GM19463 (cell line): Measurements from ENCODE around the gene PLCE1.
A peak's percentile ranks its signal among the peaks of the same experiment; 100 is the strongest.

ENCODE experiments used
- ATAC-seq: cut with Tn5 transposase; IDR thresholded peaks from one replicate; pipeline ENCODE4 v1.9.1; 2021; ENCODE audit warnings: mild to moderate bottlenecking, moderate library complexity; ENCODE audit not compliant: unreplicated experiment

The PLCE1 gene

DNA sequence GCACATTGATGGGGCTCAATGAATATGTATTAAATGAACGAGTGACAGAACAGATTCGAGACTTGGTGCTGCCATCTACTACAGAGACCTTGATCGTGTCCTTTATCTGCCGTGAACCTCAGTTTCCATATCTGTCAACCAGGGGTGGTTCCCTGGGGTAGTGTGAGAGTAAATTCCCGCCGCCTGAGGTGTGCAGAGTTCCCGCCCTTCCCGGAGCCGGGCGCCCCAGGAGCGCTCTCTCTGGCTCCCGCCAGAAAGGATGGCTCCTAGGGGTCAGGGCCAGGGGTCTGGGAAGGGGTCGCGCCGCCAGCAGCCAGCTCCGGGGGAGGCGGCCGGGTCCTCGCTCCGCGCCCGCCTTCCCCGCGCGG is 333 bp upstream of the PLCE1 start:
- ATAC-seq: peak; percentile 13

DNA sequence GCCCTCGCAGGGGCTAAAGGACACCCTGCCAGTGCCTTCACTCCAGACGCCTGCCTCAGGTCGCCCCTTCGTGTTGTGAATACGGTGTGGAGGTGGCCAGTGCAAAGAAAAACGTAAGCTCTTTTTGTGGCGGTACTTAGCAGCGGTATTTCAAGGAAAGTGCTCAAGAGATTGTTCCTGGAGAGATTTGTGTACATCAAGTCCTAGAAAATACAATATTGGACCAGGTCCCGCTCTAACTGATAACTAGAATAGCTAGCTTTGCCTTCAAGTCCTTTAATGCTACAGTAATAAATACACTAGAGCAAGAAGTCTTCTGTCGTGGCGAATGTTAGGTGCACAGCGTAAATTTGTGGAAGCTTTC is 689 bp downstream of the PLCE1 start:
- no peak for ATAC-seq

DNA sequence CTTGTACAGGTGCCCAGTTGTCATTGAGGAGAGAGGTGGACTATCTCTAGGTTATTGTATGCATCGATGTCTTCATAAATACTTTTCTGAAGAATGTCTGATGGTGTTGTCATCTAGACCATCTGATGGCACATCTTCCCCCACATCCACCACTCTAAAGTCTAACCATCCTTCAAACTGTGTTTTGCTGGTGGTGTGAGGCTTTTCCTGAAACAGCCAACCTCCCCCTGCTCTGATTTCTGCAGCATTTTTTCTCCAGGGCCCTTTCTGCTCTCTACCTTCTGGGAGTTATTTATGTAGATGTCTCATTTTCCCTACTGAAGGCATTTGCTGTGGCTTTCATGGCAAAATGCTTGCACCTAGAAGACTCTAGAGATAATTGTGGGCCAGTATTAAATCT is 1.5 kb downstream of the PLCE1 start:
- no peak for ATAC-seq

DNA sequence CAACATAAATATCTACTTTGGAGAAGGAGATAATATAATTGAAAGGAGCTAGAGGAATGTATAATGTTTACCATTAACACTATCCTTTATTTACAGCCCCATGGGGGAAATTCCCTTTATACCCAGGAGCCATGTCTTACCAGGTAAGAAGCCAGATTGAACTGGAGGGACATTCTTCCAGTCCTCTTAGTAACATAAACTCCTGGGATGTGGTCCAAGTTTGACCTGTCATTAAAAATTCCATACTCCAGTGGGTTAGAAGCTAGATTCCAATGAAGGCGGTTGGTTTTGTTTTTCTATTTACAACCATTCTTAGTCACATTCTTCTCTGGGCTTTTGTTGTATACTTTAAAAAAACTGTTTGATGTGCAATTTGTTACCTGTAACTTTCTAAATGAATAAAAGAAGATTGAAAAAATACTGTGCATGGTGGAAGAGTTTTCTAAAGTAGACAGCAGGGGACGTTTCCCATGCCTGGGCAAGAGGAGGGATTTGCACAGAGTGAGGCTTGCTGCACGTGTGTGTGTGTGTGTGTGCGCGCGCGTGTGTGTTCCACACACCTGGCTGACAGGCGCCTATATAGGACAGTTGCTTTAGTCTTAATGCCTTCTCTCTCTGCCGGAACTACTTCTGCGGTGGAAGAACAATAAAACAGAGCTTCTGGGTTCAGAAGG is 2.0 kb downstream of the PLCE1 start:
- no peak for ATAC-seq

DNA sequence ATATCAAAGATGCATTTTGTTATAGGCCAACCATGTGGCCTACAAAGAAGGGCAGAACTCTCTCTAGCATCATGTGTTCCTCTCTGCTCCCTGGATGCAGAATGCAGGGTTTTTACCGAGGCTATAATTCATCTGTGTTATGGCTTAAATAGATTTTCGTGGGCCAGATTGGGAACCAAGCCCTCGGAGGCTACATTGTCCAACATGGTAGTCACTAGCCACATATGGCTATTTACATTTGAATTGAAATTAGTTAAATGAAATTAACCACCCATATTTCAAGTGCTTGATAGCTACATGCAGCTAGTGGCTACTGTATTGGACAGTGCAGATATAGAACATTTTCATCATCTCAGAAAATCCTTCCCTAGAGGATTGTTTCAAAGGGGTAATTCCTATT is 2.8 kb downstream of the PLCE1 start:
- no peak for ATAC-seq

DNA sequence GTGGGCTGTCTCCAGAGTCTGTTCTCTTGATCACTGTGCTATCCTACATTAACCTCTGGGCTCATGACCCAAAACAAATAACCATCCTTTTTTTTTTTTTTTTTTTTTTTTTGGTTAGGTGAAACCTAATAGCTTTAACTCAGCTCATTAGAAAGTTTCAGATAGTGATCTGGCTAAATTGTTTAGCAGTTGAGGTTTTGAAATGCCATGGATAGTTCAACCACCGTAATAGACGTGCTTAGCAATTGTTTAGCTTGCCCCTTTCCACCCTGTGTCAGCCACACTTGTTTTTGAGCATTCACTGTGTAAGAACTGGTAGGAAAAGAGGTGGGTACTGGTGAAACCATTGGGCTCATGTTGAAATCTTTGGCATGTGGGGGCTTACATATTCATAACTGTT is 3.8 kb downstream of the PLCE1 start:
- ATAC-seq: no peak

DNA sequence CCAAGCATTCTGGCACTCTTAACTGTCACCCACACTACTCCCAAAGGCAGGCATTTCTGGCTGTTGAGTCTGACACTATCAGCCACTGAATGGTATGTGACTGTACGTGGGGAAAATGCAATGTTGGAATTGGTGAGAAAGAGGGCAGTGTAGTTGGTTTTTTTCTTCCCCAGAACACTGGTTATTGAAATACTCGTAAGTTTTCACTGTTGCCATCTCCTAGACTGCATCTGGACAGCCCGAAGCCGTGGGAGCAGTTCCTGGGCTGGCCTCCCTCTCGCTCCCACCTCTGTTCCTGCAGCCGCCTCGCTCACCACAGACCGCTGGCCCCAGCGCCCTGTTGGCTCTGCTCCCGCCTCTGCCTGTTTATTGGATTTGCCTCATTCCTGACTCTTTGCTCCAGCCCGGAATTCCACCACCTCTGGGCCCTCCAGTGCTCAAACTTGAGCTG is 5.7 kb downstream of the PLCE1 start:
- ATAC-seq: no peak

DNA sequence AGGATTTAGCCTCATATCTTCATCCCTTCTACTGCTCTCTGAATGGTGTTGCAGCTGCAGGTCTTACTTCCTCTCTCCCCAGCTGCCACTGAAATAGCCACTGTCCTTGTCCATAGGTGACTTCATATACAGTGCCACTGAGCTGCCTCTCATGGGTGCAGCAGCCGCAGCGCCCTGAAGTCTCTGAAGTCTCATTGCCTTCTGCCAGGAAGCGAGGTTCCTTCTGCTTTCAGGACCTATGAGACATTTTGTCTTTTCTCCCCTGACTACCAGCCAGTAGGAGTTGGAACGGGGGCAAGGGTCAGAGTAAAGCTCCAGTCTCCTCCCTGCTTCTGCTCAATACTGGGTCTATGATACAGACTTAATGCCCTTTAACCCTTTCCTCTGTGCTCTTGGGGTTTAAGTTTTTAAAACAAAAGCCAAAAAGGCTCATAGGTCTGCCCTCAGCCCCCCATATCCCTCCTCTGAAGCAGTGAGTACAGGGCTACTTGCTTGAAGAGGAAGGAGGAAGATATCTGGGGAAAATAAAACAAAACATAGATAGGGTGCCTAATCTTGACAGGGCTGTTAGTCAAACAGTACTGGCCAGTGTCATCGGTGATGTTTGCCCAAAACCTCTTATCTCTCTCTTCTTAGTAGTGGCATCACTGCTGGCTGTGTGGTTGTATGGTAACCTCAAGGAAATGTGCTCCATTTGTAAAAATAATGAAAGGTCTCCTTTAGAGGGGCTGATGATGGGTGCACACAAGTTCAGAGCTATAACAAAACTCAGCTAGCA is 7.1 kb downstream of the PLCE1 start:
- ATAC-seq: no peak

DNA sequence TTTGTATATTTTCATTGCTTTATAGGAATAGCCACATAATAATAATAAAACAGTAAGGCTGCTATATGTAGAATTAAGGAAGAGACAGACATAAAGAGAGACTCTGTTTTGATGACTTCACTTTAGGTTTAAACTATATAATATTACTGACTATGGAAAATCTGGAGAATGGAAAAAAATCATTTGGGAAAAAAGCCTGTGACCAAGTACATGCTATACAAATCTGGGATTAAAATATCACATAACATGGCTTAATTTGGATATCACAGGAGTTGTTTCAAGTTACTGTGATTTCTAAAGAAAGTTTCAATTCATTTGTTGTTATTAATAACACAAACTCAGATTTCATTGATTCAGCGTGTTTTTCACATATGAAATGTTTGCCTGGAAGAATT is 7.7 kb downstream of the PLCE1 start:
- no peak for ATAC-seq

DNA sequence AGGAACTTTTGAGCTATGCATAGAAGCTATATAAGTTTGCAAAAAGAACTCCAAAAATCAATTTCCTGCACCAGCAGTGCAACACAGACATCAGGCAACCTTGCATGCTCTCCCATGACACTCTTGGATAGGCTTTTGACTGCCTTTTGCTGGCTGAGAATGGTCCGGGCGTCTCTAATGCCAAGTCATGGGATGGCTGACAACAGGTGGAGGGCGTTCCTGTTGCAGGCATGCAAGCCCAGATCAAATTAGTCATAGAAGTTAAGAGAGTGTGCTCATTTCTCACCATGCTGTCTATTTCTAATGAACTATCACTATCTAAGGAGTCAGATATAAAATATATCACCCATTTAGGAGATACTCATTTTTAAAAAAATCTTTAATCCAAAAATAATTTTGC is 8.4 kb downstream of the PLCE1 start:
- ATAC-seq: no peak

DNA sequence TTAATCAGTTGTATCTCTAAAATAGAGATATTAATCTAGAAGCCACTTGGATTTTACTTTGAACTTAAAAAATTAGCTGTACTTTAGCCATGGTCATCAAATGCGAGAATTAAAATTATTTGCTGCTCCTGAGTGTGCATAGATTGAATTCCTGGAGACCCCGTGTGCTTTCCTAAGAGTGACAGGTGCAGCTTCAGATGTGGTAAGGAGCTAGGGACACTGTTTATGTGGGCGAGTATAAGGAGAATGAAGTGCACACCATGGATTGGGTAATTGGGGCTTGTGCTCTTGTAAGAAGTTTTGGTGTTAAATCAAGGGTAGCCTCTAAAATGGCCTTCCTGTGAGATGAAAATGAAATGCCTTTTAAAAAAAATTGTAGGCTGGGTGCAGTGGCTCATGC is 9.8 kb downstream of the PLCE1 start:
- ATAC-seq: no peak

DNA sequence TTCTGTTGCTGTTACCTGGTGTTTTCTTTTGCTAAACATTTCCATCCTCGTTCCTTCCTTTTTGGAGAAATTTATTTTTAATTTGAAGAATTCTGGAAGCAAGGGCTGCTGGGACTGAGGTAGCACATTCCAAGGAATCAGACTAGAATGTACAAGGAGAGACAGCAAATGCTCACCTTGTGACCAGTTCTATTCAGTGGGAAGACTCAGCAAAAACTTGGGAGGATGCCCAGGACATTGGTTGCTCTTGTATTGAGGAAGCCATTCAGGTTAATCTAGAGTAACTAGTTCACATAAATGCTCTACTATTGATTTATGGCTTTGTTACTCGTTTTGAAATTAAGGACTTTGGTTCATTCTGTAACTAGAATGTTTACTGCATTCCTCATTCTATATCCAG is 11.3 kb downstream of the PLCE1 start:
- no peak for ATAC-seq

DNA sequence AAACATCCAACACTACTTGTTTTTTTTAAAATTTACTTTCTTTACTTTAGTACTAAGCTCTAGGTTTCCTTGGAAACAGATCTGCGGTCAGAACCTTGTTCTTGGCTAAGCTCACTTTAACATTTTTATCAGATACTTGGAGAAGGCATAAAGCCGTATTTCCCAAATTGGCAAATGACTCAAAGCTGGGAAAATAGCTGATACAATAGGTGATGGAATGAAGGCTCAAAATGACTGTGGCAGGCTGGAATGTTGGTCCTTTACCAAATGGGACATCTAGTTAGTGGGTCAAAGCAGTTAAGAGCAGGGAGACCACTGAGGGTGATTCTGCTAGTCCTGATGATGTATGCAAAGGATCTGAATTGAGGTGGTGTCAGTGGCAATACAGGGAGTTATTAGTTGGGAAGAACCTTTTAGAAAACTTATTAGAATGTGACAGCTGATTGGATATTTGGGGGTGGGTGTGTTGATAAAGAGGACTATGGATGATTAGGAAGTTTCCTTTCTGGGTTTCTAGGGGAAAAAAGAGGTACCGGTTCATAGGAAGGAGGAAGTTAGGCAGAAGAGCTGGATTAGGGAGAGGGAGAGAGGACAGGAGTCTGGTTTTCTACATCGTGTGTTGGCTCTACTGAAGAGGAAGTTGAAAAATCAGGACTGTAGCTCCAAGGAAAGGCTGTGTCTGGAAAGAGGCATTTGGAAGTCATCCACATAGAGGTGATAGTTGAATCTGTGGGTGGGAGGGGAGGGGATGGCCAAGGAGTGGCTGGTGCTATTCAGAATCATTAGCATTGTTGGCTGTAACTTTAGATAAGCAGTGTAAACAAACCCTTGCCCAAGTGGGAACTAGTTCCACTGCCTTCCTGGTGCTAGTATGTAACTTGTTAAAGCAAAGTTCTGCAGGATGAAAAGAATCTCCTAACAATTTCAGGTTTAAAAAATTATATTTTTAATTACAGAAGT is 13.1 kb downstream of the PLCE1 start:
- ATAC-seq: no peak

DNA sequence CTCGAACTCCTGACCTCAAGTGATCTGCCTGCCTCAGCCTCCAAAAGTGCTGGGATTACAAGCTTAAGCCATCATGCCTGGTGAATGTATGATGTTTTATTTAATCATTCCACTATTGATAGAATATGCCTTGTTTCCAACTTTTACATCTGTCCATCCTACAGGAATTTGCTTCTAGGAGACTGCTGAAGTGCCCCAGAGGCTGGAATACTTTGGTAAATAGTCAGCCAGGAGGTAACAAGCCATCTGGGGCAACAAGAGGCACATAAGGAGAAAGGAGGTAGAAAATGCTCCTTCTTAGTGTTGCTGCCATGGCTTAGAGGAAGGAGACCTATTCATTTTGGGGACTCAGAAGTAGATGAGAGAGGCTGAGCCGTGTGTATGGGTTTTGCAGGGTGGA is 14.8 kb downstream of the PLCE1 start:
- no peak for ATAC-seq

DNA sequence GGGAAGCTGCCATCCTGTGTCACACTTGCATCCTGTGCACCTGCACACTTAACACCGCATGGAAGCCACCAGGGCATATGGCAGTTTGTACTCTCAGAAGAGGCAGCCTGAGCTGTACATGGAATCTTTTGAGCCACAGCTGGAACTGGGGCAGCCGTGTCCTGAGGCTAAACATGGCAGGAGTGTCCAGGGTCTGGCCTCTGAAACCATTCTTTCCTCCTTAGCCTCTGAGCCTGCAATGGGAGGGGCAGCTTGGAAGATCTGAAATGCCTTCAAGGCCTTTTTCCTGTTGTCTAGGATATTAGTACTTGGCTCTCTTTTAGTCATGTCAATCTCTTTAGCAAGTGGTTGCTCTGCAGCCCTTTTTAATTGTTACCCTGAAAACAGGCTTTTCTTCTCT is 16.4 kb downstream of the PLCE1 start:
- ATAC-seq: no peak

DNA sequence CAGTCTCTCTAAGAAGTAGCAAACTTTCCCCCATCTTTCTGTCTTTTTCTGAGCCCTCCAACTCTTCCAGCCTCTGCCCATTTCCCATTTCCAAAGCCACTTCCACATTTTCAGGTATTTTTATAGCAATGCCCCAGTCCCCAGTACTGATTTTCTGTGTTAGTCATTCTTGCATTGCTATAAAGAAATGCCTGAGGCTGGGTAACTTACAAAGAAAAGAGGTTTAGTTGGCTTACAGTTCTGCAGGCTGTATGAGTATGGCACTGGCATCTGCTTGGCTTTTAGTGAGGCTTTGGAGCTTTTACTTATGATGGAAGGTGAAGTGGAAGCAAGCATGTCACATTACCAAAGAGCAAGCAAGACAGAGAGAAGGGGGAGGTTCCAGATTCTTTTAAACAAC is 17.2 kb downstream of the PLCE1 start:
- no peak for ATAC-seq

DNA sequence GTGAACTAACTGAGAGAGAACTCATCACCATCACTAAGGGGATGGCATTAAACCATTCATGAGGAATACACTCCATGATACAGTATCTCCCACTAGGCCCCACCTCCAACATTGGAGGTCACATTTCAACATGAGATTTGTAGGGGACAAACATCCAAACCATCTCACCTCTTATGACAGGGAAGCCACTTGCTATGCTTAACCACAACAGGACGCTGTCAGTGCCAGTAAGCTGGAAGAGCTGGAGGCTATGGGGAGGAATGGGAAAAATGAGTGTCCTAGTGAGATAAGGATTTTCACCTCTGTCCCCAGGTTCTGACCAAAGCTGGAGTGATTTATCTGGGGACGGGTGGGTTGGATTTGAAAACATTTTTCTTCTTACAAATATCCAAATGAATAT is 17.6 kb downstream of the PLCE1 start:
- no peak for ATAC-seq

DNA sequence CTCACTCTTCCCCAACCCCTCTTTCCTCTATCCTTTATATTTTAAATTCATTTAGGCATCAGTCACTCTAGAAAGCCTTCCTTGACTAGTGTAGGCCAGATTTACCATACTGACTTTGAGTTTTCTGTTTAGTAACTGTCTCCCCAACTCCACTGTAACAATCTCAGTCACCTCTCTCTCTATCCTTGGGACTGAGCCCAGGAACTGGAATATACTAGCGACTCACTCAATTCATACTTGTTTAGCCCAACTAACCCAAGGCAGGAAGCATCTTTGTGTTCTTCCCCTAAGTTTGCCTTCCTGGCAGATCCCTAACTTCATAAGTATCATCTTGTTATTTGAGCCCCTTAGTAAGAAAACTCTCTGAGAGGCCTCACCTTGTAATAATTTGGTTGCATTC is 19.1 kb downstream of the PLCE1 start:
- ATAC-seq: no peak

DNA sequence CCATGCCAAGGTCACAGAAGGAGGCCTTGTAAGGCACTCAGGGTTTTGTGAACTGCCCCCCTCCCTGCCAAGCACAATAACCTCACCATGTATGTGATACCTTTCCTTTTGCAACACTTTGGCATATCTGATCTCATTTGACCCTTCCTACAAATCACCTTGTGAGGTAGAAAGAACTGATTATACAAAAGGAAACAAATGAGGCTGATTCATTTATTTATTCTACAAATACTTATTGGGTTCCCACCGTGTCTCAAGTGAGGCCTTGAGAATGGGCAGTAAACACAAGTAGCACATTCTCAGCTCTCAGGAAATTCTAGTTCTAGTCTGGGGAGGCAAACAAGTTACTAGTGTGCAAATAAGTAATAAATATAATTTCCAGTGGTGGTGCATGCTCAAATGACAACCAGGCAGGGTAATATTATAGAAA is 19.6 kb downstream of the PLCE1 start:
- no peak for ATAC-seq

DNA sequence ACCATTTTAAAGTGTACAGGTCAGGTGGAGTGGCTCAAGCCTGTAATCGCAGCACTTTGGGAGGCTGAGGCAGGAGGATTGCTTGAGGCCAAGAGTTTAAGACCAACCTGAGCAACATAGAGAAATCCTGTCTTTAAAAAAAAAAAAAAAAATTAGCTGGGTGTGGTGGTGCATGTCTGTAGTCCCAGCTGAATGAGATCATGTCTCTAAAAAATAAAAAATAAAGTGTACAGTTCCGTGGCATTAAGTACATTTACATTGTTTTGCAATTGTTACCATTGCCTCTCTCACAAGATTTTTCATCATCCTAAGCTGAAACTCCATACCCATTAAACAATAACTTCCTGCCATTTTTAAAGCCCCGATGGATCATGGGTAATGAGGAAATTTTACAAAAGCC is 20.6 kb downstream of the PLCE1 start:
- no peak for ATAC-seq
